Measurements from ENCODE around the gene DCT. TPM values are rescaled to one million over a fixed set of nuclear protein-coding genes. Genes with fewer than 3 reads are reported as not detected.

DCT gene
- not detected in 5 replicates for total RNA-seq (2022; extraction: Qiagen RNA extraction; ENCODE audit: low read depth)

GRCh38 chr13:94479616-94480015, at the start of gene DCT:
TSS of gene DCT (minus strand) at chr13:94479682. CDS start at chr13:94479255, 427 bp downstream.

Other genes with a start within 250 kb of the DCT start
- 6.9 to 9.4 TPM (median 8.2 TPM) in 5 replicates for gene TGDS, start 116.5 kb upstream of the DCT start, total RNA-seq (2022; extraction: Qiagen RNA extraction; ENCODE audit: low read depth)
- 2.5 to 4.1 TPM (median 3.1 TPM) in 5 replicates for gene GPR180, start 122.2 kb upstream of the DCT start, total RNA-seq (2022; extraction: Qiagen RNA extraction; ENCODE audit: low read depth)
- 0.33 to 0.99 TPM (median 0.68 TPM) in 5 replicates for gene SOX21, start 232.9 kb upstream of the DCT start, total RNA-seq (2022; extraction: Qiagen RNA extraction; ENCODE audit: low read depth)